ENCODE results near the gene LDLRAD4.
A peak's percentile ranks its signal among the peaks of the same experiment; 100 is the strongest.

The LDLRAD4 gene

GRCh38 chr18:13527730-13528129, 309.2 kb downstream of the LDLRAD4 start:
- DNase-seq, result no peak

- no peak for DNase-seq
Measured at GRCh38 chr18:13528739-13529392, 310.3 kb downstream of the LDLRAD4 start.

GRCh38 chr18:13530033-13530878, 311.7 kb downstream of the LDLRAD4 start:
- no peak for DNase-seq

DNA sequence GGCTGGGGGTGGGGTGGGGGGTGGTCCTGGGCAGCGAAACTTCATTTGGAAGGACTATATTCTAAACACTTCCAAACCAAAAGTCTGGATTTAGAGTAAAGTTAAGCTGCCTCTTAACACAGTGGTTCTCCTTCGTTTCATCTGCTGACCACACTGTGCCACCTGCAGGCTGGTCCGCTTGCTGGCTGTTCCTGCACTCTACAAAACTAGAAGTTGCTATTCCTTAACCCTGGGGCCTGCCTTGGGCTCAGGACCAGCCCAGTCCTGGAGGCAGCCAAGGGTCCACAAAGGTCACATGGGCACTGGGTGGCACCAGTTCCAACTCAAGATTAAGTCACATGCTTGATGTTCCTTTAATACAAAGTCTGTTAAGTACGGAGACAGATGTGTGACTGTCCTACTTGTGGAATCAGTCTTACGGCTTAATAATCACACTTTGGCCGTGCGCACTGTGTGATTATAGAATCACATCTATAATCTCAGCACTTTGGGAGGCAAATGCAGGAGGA, 312.4 kb downstream of the LDLRAD4 start:
- peak; percentile 17 for DNase-seq

- no peak for DNase-seq
Measured at GRCh38 chr18:13531681-13532325, 313.2 kb downstream of the LDLRAD4 start.

DNA sequence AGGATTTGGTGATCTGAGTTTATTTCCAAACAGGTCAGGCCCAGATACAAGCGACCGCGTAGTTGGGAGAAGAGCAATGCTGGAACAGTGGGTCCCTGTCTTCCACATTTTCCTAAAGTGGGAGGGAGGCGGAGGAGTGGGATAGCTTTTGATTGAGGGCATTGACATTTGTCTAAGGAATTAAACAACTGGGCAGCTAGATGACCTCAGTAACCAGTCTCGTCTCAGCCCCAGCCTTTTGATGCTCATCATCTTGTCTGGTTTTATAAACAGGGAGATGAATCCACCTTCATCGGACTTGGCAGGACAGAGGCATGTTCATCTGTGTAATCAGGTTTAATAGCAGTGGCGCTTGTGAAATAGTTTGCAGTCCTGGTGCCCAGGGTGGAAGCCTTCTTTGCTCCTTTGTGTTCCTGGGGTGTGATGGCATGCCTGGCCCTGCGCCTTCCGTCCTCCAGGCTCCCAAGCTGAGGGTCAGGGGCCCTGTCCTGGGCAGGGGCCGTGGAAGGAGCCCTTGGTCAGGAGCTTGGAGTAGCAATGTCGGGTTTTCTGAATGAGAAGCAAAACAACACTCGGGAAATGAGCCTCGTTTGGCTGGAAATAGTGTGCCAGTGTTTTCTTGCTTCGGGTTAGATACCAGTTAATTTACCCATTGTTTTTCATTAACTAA, 314.0 kb downstream of the LDLRAD4 start:
- DNase-seq, result no peak

DNA sequence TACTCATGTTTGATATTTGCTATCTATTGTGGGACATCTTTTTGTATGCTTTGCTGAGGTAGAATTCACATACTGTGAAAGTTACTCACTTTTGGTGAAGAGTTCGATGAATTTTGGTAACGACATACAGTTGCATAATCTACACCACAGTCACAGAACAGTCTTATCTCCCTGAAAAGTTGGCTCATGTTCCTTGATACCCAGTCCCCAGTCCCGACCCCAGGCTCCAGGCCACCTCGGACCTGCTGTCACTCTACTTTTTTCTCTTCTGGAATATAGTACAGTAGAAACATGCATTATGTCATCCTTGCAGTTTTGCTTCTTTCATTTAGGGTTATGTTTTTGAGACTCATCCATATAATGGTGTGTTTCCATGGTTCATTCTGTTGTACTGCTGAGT, 316.1 kb downstream of the LDLRAD4 start:
- no peak for DNase-seq

DNA sequence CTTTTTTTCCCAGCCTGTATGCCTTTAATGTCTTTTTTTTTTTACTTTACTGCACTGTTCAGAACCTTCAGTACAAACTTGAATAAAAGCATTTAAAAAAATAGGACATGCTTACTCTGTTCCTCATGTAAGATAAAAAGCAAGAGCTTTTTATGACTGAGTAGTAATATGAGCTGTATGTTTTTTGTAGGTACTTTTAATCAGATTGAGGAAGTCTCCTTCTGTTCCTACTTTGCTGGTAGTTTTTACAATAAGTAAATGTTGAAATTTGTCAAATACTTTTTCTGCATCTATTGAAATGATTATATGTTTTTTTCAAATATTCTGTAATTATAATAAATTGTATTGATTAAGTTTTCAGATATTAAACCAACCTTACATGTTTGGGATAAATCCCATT, 318.0 kb downstream of the LDLRAD4 start:
- no peak for DNase-seq

DNA sequence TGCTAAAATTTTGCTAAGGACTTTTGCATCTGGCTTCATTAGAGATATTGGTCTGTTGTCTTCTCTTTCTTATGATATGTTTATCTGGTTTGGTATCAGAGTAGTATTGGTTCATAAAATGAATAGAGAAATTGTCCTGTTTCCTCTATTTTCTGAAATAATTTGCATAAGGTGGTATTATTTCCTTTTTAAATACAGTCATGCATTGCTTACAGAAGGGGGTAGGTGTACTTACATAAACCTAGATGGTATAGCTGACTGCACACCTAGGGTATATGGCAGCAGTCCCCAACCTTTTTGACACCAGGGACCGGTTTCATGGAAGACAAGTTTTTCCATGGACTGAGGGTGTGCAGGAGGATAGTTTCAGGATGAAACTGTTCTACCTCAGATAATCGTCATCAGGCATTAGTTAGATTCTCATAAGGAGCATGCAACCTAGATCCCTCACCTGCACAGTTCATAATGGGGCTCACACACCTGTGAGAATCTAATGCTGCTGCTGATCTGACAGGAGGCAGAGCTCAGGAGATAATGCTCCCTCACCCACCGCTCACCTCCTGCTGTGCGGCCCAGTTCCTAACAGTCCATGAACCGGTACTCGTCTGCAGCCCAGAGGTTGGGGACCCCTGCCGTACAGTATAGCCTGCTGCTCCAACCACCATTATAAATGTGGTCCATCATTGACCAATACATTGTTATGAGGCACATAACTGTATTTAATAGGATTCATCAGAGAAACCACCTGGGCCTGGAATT, 318.6 kb downstream of the LDLRAD4 start:
- no peak for DNase-seq

- no peak for DNase-seq
Measured at GRCh38 chr18:13538630-13539029, 320.1 kb downstream of the LDLRAD4 start.

- DNase-seq, result no peak
Measured at GRCh38 chr18:13539050-13539449, 320.5 kb downstream of the LDLRAD4 start.

- no peak for DNase-seq
Measured at GRCh38 chr18:13539843-13540476, 321.4 kb downstream of the LDLRAD4 start.

DNA sequence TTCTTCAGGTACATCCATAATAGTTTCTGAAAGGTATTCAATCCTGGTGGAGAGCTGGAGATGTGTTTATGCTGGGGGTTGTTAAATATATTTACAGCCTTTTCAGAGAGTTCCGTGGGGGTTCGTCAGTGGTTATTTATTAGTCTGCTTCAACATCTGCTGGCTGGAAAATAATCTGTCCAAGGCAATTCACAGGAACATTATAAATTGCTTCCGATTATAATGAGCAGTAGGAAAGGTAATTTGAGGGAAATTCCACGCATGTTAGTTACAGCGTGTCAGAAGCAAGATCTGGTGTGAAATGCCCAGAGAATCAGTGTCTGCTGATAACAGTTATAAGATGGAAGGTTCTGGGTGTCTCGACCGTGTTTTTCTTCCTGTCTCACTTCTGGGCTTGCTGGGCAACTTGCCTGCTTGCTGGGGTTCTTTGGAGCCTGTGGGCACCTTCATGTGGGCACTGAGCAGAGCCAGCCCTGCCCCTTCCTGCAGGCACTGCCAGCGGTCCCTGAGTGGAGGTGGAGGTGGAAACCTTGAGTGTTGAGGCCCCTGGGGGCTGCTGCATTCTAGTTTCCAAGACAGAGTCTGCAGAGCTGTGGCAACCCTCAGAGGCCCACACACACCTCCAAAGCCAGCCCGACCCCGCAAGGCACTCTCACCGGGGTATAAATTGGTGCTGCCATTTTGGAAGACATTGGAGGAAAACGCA, 322.1 kb downstream of the LDLRAD4 start:
- no peak for DNase-seq

- DNase-seq, result no peak
Measured at GRCh38 chr18:13541621-13542519, 323.3 kb downstream of the LDLRAD4 start.

GRCh38 chr18:13542520-13542847, 323.9 kb downstream of the LDLRAD4 start:
- no peak for DNase-seq

DNA sequence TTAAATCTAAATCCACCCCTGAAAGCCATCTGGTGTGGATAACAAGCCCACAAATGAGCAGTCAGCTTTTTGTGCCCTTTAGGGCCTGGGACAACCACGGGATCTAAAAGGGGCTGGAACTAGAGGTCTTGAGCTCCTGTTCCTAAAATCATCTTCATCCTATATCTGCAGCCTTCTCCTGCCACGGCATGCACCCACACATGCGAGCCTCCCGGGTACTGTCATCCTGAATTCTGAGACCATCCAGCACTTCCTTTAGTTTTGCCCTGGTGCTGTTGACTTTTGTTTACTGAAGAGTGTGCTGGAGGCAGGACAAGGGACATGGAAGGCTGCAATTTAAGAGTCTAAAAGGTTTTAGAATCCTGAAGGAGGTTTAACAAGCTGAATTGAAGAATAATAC, 324.6 kb downstream of the LDLRAD4 start:
- DNase-seq, result no peak

GRCh38 chr18:13543811-13544732, 325.5 kb downstream of the LDLRAD4 start:
- no peak for DNase-seq

DNA sequence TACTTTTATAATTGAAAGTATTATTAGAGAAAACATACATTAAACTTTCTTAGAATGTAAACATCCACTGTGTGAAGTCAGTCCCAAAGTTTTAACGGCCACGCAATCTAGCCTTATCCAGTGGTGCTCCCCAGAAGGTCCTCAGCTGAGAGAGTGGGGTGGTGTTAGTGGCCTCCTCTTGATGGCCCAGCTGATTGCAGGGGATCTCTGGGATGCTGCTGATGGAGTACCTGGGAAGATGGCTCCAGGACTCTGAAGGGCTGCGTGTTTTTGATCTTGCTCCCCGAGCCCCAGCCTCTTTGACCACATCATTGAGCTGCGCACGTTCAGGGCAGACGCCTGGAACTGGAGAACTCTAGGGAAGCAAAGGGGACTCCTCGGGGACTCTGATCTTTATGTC, 326.4 kb downstream of the LDLRAD4 start:
- no peak for DNase-seq

GRCh38 chr18:13545514-13545913, 327.0 kb downstream of the LDLRAD4 start:
- DNase-seq, result no peak
